DMS53 treated with DMSO at 0.1 percent for 48 hours (cell line): Measurements from ENCODE around the gene CTDSP2.
A peak's percentile ranks its signal among the peaks of the same experiment; 100 is the strongest.
"Not testable (repeated sequence)": the region's sequence is repeated elsewhere in the genome, so short reads cannot be mapped to it uniquely, and the experiment has no call there.

Source experiments
- DNase-seq: peaks from one replicate; lab custom pipeline; 2025; ENCODE audit not compliant: unreplicated experiment; lab: John Stamatoyannopoulos, UW

The CTDSP2 gene, protein sequence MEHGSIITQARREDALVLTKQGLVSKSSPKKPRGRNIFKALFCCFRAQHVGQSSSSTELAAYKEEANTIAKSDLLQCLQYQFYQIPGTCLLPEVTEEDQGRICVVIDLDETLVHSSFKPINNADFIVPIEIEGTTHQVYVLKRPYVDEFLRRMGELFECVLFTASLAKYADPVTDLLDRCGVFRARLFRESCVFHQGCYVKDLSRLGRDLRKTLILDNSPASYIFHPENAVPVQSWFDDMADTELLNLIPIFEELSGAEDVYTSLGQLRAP

GRCh38 chr12:57846577-57847319 lies at the start of gene CTDSP2:
CTDSP2 (minus strand) TSS chr12:57846729; CDS start chr12:57846435, 294 bp downstream.
- DNase-seq: peak; percentile 97

- no peak for DNase-seq
Observed at GRCh38 chr12:57896115-57896433, 49.5 kb upstream of the CTDSP2 start.

DNA sequence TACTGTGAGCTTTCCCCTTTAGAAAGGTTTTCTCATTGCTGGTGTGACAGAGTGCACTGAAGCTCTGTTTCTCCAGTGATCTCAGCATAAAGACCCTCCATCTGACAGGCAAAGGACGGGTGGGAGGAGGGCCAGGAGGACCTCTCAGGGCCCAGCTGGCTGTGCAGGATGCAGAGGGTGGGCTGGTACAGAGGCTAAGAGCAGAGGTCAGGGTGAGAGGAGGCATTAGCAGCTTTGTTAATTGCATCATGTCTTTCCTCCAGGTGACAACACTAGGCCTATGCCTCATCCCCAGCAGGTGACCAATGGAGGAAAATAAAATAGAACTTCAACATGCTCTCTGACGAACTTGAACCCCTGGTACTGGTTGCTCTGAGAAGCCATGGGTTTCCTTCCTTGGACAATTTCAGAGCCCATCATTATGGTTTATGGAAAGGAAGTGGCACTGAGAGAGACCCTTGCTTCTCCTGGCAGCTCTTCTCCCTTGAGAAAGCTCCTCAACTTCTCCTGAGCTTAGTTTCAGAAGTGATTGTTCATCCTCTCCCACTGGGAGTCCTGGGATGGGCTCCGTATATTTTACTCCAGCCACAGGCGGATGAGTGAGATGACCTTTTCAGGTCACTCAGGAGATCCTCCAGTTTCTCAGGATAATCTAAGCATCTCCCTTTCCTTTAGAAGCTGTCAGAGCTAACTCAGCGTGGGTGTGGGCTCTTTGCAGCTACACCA lies 49.0 kb upstream of the CTDSP2 start:
- no peak for DNase-seq

- no peak for DNase-seq
Observed at GRCh38 chr12:57894399-57895292, 48.1 kb upstream of the CTDSP2 start.

- peak; percentile 40 for DNase-seq
Observed at GRCh38 chr12:57893431-57894353, 47.2 kb upstream of the CTDSP2 start.

DNA sequence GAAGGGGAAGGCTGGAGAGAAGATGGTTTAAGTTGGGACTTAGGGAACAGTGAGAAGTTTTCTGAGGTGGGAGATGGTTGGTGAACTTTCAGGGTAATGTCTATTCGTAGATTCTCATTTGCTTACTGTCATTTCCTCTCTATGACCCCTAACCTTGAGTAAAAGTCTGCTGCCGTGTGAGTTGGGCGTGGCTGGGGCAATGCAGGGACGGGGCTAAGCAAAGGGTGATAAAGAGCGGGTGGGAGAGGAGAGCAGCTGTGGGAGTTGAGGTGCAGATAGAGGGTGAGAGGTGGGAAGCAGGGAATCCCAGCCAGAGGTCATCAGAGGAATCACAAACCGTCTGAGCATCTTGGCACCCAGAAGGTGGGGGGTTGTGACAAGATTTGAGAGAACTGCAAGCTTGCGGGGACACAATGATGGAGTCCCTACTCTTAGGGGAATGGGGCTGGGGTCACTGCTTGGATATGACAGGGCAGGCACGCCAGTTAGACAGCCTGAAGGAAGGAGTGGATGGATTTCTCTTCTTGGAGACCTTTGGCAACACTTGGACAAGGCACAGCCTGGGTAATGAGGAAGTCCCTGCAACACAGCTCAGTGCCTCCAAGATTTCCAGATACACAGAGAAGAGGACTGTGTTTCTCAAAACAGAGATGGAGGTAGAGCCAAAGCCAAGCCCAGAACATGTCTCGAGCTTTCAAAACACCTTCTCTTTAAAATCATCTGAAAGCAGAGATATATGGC lies 45.9 kb upstream of the CTDSP2 start:
- no peak for DNase-seq

DNA sequence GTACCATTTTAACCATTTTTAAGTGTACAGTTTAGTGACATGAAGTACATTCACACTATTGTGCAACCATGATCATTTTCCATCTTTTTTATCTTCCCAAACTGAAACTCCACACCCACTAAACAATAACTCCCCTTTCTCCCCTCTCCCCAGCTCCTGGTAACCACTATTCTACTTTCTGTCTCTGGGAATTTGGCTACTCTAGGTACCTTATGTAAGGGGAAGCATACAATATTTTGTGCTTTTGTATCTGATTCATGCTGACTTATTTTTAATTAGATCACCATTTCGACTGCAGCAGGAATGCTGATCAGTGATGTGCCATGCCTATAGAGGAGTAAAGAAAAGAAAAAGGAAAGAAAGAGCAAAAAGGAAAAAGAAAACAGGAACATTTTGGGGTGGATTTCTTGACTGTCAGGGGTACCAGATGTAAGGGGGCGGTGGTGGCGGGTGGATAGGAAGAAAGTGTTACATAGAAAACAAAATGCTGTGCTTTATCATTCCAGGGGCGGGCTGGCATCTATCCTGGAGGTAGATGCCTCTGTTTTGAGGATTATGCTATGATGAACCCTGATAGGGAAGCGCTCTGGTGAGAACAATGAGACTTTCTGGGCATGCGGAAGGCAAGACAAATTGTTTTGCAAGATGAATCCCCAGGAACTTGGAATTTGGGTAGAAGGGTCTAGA lies 45.2 kb upstream of the CTDSP2 start:
- no peak for DNase-seq

GRCh38 chr12:57890191-57891115 lies 43.9 kb upstream of the CTDSP2 start:
- no peak for DNase-seq

- no peak for DNase-seq
Observed at GRCh38 chr12:57889500-57889989, 43.0 kb upstream of the CTDSP2 start.

- DNase-seq: peak; percentile 90
Observed at GRCh38 chr12:57888409-57889157, 42.1 kb upstream of the CTDSP2 start.

DNA sequence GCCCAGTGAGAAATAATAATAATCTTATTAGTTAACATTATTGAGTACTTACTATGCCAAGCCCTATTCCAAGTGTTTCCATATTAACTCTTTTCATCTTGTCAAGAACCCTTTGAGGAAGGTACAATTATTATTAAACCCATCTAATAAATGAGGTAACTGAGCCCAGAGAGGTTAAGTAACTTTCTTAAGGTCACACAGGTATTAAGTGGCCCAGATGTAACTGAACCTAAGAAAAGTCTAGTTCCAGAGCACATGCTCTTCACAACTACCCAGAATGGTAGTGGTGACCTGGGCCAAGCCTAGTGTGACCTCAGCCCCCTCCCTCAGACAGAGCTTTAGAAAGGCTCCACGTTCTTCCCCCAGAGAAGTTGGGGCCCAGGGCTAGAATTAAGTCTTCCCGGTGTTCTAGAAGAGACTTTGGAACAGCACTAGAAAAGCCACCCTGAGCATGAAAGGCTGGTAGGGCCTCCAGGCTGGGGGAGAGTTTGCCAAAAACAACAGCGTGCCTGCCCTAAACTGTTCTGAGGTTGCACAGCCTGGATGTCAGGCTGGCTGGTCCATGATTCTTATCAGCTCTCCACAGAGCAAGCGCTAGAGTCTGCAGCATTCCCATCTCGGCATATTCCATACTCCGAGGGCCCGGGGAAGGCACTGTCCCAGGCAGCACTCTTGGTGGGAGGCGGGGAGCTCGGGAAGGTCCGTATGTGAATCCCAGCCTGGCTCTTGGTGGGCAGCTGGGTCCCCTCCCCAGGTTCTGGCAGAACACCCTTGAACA lies 41.3 kb upstream of the CTDSP2 start:
- DNase-seq: no peak

- DNase-seq: not testable (repeated sequence)
Observed at GRCh38 chr12:57886964-57887363, 40.4 kb upstream of the CTDSP2 start.

DNA sequence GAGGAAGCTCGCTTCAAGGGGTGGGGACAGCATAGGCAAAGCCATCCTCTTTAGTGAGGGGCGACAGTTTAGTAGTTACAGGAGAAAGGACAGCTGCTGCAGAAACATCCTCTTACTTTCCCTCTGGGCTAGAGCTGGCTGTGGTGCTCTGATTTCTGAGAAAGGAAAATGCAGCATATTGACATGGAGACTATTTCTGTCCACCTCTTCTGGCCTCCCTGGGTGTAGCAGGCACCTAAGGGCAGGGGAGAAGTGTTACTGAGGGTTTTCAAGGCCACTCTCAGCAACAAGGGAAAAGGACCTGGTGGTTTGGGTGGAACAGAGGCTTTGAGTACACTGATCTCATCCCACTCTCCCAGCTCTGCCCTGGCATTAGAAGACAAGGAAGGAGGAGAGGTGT lies 40.0 kb upstream of the CTDSP2 start:
- DNase-seq: no peak

- no peak for DNase-seq
Observed at GRCh38 chr12:57885207-57885606, 38.7 kb upstream of the CTDSP2 start.

- DNase-seq: no peak
Observed at GRCh38 chr12:57883700-57884099, 37.2 kb upstream of the CTDSP2 start.

- no peak for DNase-seq
Observed at GRCh38 chr12:57883057-57883456, 36.5 kb upstream of the CTDSP2 start.
